ENCODE results near the gene PPP1R37. TPM values are rescaled to one million over a fixed set of nuclear protein-coding genes. Genes with fewer than 3 reads are reported as not detected.

PPP1R37 gene
- total and polyA plus RNA-seq, 2 donors (not counting 3 experiments of a cell fraction or from before 2014, with no cell fraction given): 16.2 to 27.1 TPM

DNA sequence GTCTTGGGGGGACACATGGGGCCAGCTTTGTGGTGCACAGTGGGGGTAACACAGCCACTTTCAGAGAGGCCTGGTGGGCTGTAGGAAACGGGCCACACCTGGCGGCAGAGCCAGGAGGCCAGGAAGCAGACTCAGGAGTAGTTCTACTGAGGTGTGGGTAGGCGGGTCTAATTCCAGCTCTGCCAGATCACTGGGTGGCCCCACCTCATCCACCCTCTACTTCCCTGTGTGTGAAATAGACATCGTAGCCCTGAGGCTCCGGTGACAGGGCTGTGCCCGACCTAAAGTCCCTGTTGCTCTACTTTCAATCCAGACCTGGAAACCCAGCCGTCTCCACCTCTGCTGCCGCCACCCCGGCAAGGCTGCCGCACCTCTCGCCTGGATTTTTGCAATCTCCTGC, 63.8 kb downstream of the PPP1R37 start:
- H3K4me3 ChIP-seq (replicated peaks in 1 of 3; ENCODE audit: insufficient read depth in 1 of 3, low read depth in 1 of 3, low read length in 3 of 3): no peak overlapping the region
- H3K9me3 ChIP-seq (replicated peaks; ENCODE audit: control insufficient read depth, insufficient read depth, low read length): no peaks in the 10 kb centered on the region
- H3K79me2 ChIP-seq (ENCODE audit: control insufficient read depth, insufficient read depth, low read length): no peaks in the 10 kb centered on the region
- ChIA-PET CTCF (no interaction called here), POLR2A (no interaction called here)
- FAIRE-seq: no peak
- H3K27me3 ChIP-seq (ENCODE audit: control insufficient read depth in 2 of 2, insufficient read depth in 2 of 2, low read length in 2 of 2): peaks cover 4 to 14% of the 10 kb centered on the region in 2 experiments
- H2AFZ ChIP-seq (ENCODE audit: low read depth, low read length): no peak overlapping the region
- H3K36me3 ChIP-seq (ENCODE audit: control insufficient read depth in 2 of 2, extremely low read depth in 1 of 2, insufficient read depth in 2 of 2, low read length in 2 of 2): no peaks in the 10 kb centered on the region
- BruUV-seq (replicated peaks): no TSS peak
- intact Hi-C loops (cut with micrococcal nuclease) (no loop called here), dilution Hi-C loops (cut with MboI; ENCODE audit: extremely low pct_ligation_motif_present, low sequenced_read_pairs) (no loop called here)
- H3K4me2 ChIP-seq (ENCODE audit: insufficient read depth, low read length): no peak overlapping the region
- no peak overlapping the region for H3K27ac ChIP-seq (ENCODE audit: insufficient read depth, low read depth, low read length)
- H3K9ac ChIP-seq (replicated peaks; ENCODE audit: extremely low read depth, insufficient read depth, low read length): no peak overlapping the region
- H4K20me1 ChIP-seq (replicated peaks; ENCODE audit: control insufficient read depth, extremely low read depth, insufficient read depth, low read length): no peaks in the 10 kb centered on the region
- TF ChIP-seq JUN (IDR thresholded peaks at IDR 0.05; ENCODE audit: borderline replicate concordance, insufficient read depth, insufficient read length, low read depth) (no peak), FOS (IDR thresholded peaks at IDR 0.05; ENCODE audit: borderline replicate concordance, insufficient read depth, low read length) (no peak), EZH2 (IDR thresholded peaks at IDR 0.05; ENCODE audit: borderline replicate concordance, low read depth, low read length, severe bottlenecking) (no peak), MYC (IDR thresholded peaks at IDR 0.05; ENCODE audit: low read depth, low read length) (no peak), CTCF (IDR thresholded peaks at IDR 0.05; ENCODE audit: extremely low read depth in 1 of 2, insufficient read depth in 1 of 2, low read depth in 1 of 2, low read length in 2 of 2) (no peak), POLR2AphosphoS5 (IDR thresholded peaks at IDR 0.05; ENCODE audit: insufficient read depth, low read depth, low read length) (no peak), MAX (IDR thresholded peaks at IDR 0.05; ENCODE audit: insufficient read depth, insufficient read length) (no peak), POLR2A (IDR thresholded peaks at IDR 0.05; ENCODE audit: low read depth, low read length) (no peak)
- H3K4me1 ChIP-seq (ENCODE audit: control insufficient read depth, extremely low read depth, insufficient read depth, low read length): peaks cover 21% of the 10 kb centered on the region
- no peaks in the 10 kb centered on the region for H3K9me1 ChIP-seq (replicated peaks; ENCODE audit: control insufficient read depth, extremely low read depth, insufficient read depth, low read length)
- no peak for DNase-seq (ENCODE audit: low read depth, low spot score)

Data from endothelial cell of umbilical vein (primary cell).